ENCODE results near the gene GRIN1. TPM values are rescaled to one million over a fixed set of nuclear protein-coding genes. Genes with fewer than 3 reads are reported as not detected.

GRIN1 gene
- total RNA-seq, 1 experiment from 2014 or later, result 2.9 TPM

- Histone ChIP-seq H4K20me1 (ENCODE audit: control insufficient read depth, insufficient read depth, insufficient read length) (peaks cover 2% of the 10 kb centered on the region), H3K9me3 (ENCODE audit: control insufficient read depth, low read depth, low read length) (no peaks in the 10 kb centered on the region), H4K8ac (replicated peaks; ENCODE audit: insufficient read length, low read depth, low read length) (no peak overlapping the region), H3K23ac (ENCODE audit: insufficient read length, low read depth, low read length) (no peak overlapping the region), H3K4me2 (ENCODE audit: insufficient read depth, insufficient read length, low read length) (no peak overlapping the region), H3K9ac (ENCODE audit: extremely low read depth, insufficient read length, low read length) (no peak overlapping the region), H2AFZ (ENCODE audit: low read length) (no peak overlapping the region), H2BK20ac (ENCODE audit: low read depth, low read length, poor library complexity, severe bottlenecking) (no peak overlapping the region), H2BK15ac (ENCODE audit: low read depth, low read length) (no peak overlapping the region), H3K4ac (ENCODE audit: low read depth, low read length) (no peak overlapping the region), H2BK12ac (ENCODE audit: insufficient read length, low read depth, low read length) (no peak overlapping the region), H3T11ph (ENCODE audit: low read length) (no peak overlapping the region), H2BK5ac (ENCODE audit: insufficient read length, low read length) (no peak overlapping the region), H3K18ac (ENCODE audit: insufficient read length, low read depth, low read length) (no peak overlapping the region), H3K14ac (ENCODE audit: insufficient read depth, low read length) (no peak overlapping the region), H3K79me2 (ENCODE audit: insufficient read depth, low read length) (no peaks in the 10 kb centered on the region), H4K91ac (ENCODE audit: insufficient read length, low read depth, low read length) (no peak overlapping the region), H3K27ac (ENCODE audit: insufficient read length, low read depth, low read length) (no peak overlapping the region), H2BK120ac (ENCODE audit: low read depth, low read length, poor library complexity, severe bottlenecking) (no peak overlapping the region), H2AK5ac (ENCODE audit: insufficient read length, low read length) (no peak overlapping the region), H3K27me3 (ENCODE audit: insufficient read depth, low read length) (peaks cover 42% of the 10 kb centered on the region; the same call in 1 of the 2 replicates), H4K5ac (ENCODE audit: insufficient read length, low read depth, low read length) (no peak overlapping the region), H3K4me1 (ENCODE audit: insufficient read depth, low read length) (no peaks in the 10 kb centered on the region), H3K56ac (ENCODE audit: insufficient read length, low read depth, low read length) (no peak overlapping the region), H3K79me1 (ENCODE audit: insufficient read depth, low read depth, low read length, poor library complexity, severe bottlenecking) (no peaks in the 10 kb centered on the region), H3K23me2 (ENCODE audit: insufficient read length, low read depth, low read length, poor library complexity, severe bottlenecking) (peaks cover 20% of the 10 kb centered on the region)
- Mint-ChIP-seq H3K36me3 (ENCODE audit: insufficient read depth in 1 of 3, low read depth in 3 of 3) (no peaks in the 10 kb centered on the region), H3K27ac (no peak overlapping the region), H3K4me3 (no peak overlapping the region; a peak in 1 of 5 replicates), H3K27me3 (ENCODE audit: low read depth) (peaks cover 90% of the 10 kb centered on the region), H3K9me3 (no peaks in the 10 kb centered on the region; a peak in 1 of 5 replicates), H3K4me1 (peaks cover 3 to 12% of the 10 kb centered on the region in 2 experiments)
- TF ChIP-seq CTCF (conservative IDR thresholded peaks at IDR 0.05), result no peak
- no CpG with 5 or more reads among the region's 22 CpGs for WGBS (ENCODE audit: extremely low coverage, insufficient read length, low lambda C conversion rate)
- no peak for DNase-seq
Measured at GRCh38 chr9:137166380-137167229, 27.7 kb downstream of the GRIN1 start.

Measured in H9 (cell line).